GM12878 (cell line): ENCODE data around the gene RAB6D. TPM values are rescaled to one million over a fixed set of nuclear protein-coding genes. Genes with fewer than 3 reads are reported as not detected.
"Not testable (repeated sequence)": the region's sequence is repeated elsewhere in the genome, so short reads cannot be mapped to it uniquely, and the experiment has no call there.

ENCODE experiments used
- ATAC-seq: fragments of 200-7000 bp; cut with Tn5 transposase; 3 replicates; pipeline ENCODE4 v1.9.1; 2020; ENCODE audit warnings: mild to moderate bottlenecking, moderate library complexity
- BruUV-seq: library from RNA; stranded (reverse); fragments of 400-500 nt; replicated peaks from 2 replicates; lab custom pipeline; 2021; lab: Mats Ljungman, UMichigan
- CTCF ChIA-PET: fragments of 300-600 bp; sonication (Branson Sonifier 250); formaldehyde crosslinking; extraction: SDS; loops from one replicate; lab custom pipeline; 2021; ENCODE audit warnings: inconsistent platforms; lab: Yijun Ruan, JAX
- POLR2A ChIA-PET: fragments of 350-600 bp; formaldehyde crosslinking; extraction: SDS; loops from one replicate; lab custom pipeline; 2021; ENCODE audit warnings: inconsistent platforms; lab: Charles Lee
- RAD21 ChIA-PET: fragments of 300-600 bp; sonication (Branson Sonifier 250); formaldehyde crosslinking; loops from one replicate; lab custom pipeline; 2023; ENCODE audit warnings: antibody characterized with exemption; ENCODE audit not compliant: unreplicated experiment; lab: Charles Lee
- SMC1A ChIA-PET: fragments of 300-600 bp; sonication (Branson Sonifier 250); formaldehyde crosslinking; loops from one replicate; lab custom pipeline; 2023; ENCODE audit not compliant: unreplicated experiment, uncharacterized antibody; lab: Charles Lee
- DNase-seq: peaks from one replicate; pipeline ENCODE4 v3.0.0-alpha.2; 2011; ENCODE audit warnings: low read depth, low spot score
- FAIRE-seq: peaks from 3 replicates; lab custom pipeline; 2011; peaks lifted over from hg19 to GRCh38; lab: Jason Lieb, UNC
- H2AFZ ChIP-seq: 2 replicates; pipeline ENCODE4 v1.6.0; 2011; ENCODE audit warnings: low read depth, low read length, control low read depth; ENCODE audit not compliant: control insufficient read depth
- H3K27ac ChIP-seq: 2 replicates; pipeline ENCODE4 v1.5.1; 2011; ENCODE audit warnings: control low read depth; ENCODE audit not compliant: control insufficient read depth, insufficient read depth
- H3K27me3 ChIP-seq, 2 experiments: replicated peaks in 1 of 2; 2 replicates each; pipeline versions ENCODE4 v1.6.0 to v1.6.1; 2011; ENCODE audit warnings: low read length in 1 of 2; ENCODE audit not compliant: control insufficient read depth in 2 of 2, insufficient read depth in 2 of 2
- H3K36me3 ChIP-seq, 2 experiments: 2 replicates each; pipeline ENCODE4 v1.5.1; 2011; ENCODE audit warnings: low read length in 1 of 2; ENCODE audit not compliant: control insufficient read depth in 2 of 2, insufficient read depth in 2 of 2
- H3K4me1 ChIP-seq: 2 replicates; pipeline ENCODE4 v1.6.1; 2011; ENCODE audit warnings: mild to moderate bottlenecking, low read length, moderate library complexity, mixed read lengths; ENCODE audit not compliant: control insufficient read depth, insufficient read depth
- H3K4me2 ChIP-seq: 2 replicates; pipeline ENCODE4 v1.6.0; 2011; ENCODE audit warnings: control low read depth; ENCODE audit not compliant: control insufficient read depth, insufficient read depth
- H3K4me3 ChIP-seq: fragments of 200-600 bp; sonication (generic); 2 replicates; pipeline ENCODE4 v1.5.1; 2016
- H3K79me2 ChIP-seq: 2 replicates; pipeline ENCODE4 v1.6.0; 2011; ENCODE audit warnings: low read length; ENCODE audit not compliant: control insufficient read depth, insufficient read depth
- H3K9ac ChIP-seq: 2 replicates; pipeline ENCODE4 v1.8.0; 2011; ENCODE audit warnings: low read length, control low read depth, mixed read lengths; ENCODE audit not compliant: control insufficient read depth, insufficient read depth
- H3K9me3 ChIP-seq: replicated peaks from 3 replicates; pipeline ENCODE4 v1.5.1; 2011; ENCODE audit warnings: mild to moderate bottlenecking, low read length; ENCODE audit not compliant: control insufficient read depth, insufficient read depth
- H4K20me1 ChIP-seq: 2 replicates; pipeline ENCODE4 v1.6.0; 2011; ENCODE audit not compliant: control insufficient read depth, insufficient read depth
- WGBS: methylation state at CpG from one replicate; pipeline ENCODE4 v1.1.6; 2016; ENCODE audit warnings: low lambda C conversion rate; ENCODE audit not compliant: insufficient replicate concordance, insufficient coverage; ENCODE audit errors: missing lambda C conversion rate; 5-methylcytosine and 5-hydroxymethylcytosine counted together
- in situ Hi-C: fragments of 300-500 bp; cut with MboI; formaldehyde crosslinking; loops from 9 replicates; pipeline ENCODE4 v1.14.3; 2018; ENCODE audit warnings: mixed read lengths
- intact Hi-C: fragments of 100-400 bp; cut with micrococcal nuclease; formaldehyde crosslinking; loops from one replicate; pipeline ENCODE4 v1.14.2; 2022; ENCODE audit not compliant: unreplicated experiment
- polyA plus RNA-seq, 11 experiments: library from polyadenylated mRNA; depleted of rRNA in 4 of 11; unstranded in 6 of 11; stranded (reverse) in 5 of 11; fragments of >200 nt; fragmentation: Nextera tagmentation in 4 of 11; fragmentation: Illumina TruSeq in 1 of 11; extraction: Ambion mirVana in 4 of 11; extraction: Trizol in 1 of 11; gene quantifications; 1 replicate in 1 of 11; 2 replicates in 10 of 11; pipeline versions ENCODE4 v1.2.1 to v1.2.3, GENCODE V29; 2011 to 2016; ENCODE audit warnings: inconsistent platforms in 2 of 11, missing spikeins in 2 of 11, low read depth in 1 of 11
- total RNA-seq, 4 experiments: library from RNA; depleted of rRNA in 3 of 4; stranded (reverse); fragments of >200 nt in 3 of 4; fragmentation: Illumina TruSeq in 1 of 4; extraction: Trizol in 1 of 4; gene quantifications; 2 replicates each; pipeline versions ENCODE4 v1.2.1 to v1.2.3, GENCODE V29; 2013 to 2021

RAB6D gene
- total and polyA plus RNA-seq, 10 of the 15 experiments (the other 5 are each of a cell fraction or from before 2014, with no cell fraction given) = 0.03 to 0.11 (median 0.05) TPM; not detected in 6

GRCh38 chr2:131388834-131389233 is 24.9 kb upstream of the RAB6D start:
- H3K4me1 ChIP-seq, DNase-seq, CTCF ChIA-PET, FAIRE-seq, H3K4me3 ChIP-seq, H3K27ac ChIP-seq, intact Hi-C loops, H4K20me1 ChIP-seq, H3K9me3 ChIP-seq, H3K27me3 ChIP-seq, POLR2A ChIA-PET, H3K4me2 ChIP-seq, SMC1A ChIA-PET, ATAC-seq, H3K79me2 ChIP-seq, H2AFZ ChIP-seq, BruUV-seq, H3K9ac ChIP-seq, RAD21 ChIA-PET, in situ Hi-C loops, H3K36me3 ChIP-seq: not testable (repeated sequence)
- WGBS = 16% methylated on average over 6 of the region's 6 CpGs

- H3K36me3 ChIP-seq, BruUV-seq, H3K4me2 ChIP-seq, POLR2A ChIA-PET, DNase-seq, H3K27me3 ChIP-seq, ATAC-seq, H3K4me3 ChIP-seq, RAD21 ChIA-PET, H3K9me3 ChIP-seq, SMC1A ChIA-PET, H3K79me2 ChIP-seq, H2AFZ ChIP-seq, H3K9ac ChIP-seq, H3K4me1 ChIP-seq, FAIRE-seq, intact Hi-C loops, CTCF ChIA-PET, H4K20me1 ChIP-seq, H3K27ac ChIP-seq: not testable (repeated sequence)
- 89% methylated on average over 1 of the region's 1 CpG for WGBS
- in situ Hi-C loops = loop anchor here (5.0 kb wide), 1 partner anchor 1096 kb away; no protein-coding TSS in a partner anchor
Measured at GRCh38 chr2:131373111-131373510, 9.1 kb upstream of the RAB6D start.
